ENCODE measurements around the gene TRPM2.
"Not testable (repeated sequence)": the region's sequence is repeated elsewhere in the genome, so short reads cannot be mapped to it uniquely, and the experiment has no call there.

The TRPM2 gene

DNA sequence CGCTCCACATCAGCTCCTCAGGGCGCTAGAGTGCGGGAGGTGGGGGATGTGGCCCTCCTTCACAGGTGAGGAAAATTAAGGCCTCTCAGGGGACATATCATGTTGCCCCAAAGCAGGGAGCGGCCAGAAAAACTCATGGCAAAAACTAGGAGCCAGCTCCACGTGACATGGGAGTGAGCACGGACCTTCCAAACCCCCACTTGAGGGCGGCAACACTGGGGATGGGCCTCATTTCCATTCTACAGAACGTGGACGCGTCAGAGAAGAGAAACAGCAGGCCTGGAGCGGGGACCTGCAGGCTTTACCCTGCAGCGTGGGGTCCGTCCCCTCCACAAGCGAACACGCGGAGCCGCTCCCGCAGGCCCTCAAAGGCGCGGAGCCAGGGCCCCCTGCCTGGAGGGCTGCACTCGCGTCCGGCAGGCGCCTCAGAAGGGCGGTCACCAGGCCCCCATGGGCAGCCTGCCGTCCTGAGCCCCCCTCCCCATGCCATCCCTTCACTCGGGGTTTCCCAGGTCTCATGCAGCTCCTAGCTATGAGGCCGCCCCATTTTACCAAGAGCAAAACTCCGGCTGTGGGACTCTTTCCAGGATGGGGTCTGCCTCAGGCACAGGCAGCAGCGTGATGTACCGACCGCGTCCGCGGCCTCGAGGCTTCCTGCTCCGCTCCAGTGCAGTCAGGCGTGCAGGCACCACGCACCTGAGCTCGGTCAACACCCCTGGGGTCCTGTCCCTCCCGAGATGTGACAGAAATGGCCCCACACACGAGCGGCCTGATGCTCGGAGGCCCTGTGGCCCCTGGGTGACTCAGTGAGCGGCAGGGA, 19.7 kb upstream of the TRPM2 start:
- no peak for DNase-seq (ENCODE audit: low read depth in 3 of 3, low spot score in 1 of 3)

DNA sequence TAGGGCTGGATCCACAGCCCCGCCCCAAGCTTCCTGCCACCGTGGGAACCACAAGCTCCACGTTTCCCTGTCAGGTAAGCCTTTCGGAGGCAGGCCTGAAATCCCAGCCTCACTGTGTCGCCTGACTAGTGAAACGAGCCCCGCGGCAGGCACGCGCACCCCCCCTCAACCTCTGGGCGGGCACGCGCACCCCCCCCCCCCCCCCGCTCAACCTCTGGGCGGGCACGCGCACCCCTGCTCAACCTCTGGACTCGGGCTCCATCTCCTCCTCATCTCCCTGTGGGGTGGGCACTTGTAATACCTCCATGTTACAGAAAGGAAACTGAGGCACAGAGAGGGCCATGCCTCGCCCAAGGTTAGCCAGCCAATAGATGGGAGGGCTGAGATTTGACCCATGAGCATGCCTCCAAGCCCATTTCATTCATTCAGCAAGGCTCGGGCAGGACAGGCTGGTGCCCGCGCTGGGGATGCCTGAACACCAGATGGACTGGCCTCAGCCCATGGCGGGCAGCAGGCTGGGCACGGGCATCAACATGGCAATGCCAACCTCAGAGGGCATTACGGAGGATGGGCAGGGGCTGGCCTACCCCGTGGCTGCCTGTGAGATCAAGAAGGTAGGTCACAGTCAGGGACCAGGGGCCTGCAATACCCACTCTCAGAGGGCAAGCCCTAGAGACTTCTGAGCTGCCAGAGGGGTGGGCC, 18.9 kb upstream of the TRPM2 start:
- no peak for DNase-seq (ENCODE audit: low read depth in 3 of 3, low spot score in 1 of 3)

DNA sequence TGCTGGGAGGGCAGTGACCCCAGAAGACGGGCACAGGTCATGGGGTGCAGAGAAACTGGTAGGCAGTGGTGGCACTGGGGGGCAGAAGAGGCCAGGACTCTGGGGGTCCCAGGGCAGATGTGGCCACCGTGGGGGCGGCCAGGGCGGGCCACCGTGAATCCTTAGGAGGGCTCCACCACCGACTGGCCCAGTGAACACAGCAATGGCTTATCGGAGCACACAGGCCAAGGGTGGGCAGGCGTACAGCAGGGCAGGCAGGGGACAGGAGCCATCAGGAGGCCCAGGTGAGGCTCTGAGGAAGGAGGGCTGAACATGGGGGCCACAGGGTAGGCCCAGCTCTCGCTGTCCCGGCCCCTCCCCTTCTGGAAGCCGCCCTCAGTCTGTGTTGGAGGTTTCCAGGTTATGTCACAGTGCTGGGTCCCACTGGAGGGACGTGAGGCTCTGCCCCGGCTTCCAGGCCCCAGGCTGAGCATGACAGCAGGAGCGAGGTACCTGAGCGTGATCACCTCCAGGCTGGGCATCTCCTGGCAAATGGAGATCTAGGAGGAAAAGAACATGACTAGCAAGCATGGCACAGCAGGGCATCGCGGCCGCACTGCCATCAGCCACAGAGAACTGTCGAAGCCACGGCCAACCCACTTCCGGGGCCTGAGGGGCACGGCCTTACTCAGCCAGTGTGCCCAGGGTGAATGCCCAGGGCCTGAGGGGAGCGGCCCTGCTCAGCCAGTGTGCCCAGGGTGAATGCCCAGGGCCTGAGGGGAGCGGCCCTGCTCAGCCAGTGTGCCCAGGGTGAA, 18.0 kb upstream of the TRPM2 start:
- no peak for DNase-seq (ENCODE audit: low read depth in 3 of 3, low spot score in 1 of 3)

DNA sequence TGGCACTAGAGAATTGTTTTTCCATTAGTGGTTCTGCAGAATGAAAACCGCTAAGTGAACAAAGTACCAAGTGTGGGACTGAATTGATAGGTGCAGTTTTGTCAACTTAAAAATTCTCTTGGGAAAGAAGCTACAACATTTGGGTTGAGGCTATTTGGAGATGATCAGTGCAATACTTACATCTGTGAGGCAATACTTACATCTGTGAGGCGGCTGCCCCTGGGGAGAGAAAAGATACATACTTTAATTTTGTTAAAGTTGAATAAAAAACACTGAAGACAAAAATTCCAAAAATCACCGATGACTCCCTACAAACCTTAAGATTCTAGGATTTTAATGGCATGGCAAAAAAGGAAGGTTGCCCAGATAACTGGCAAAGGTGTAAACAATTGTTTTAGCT, 16.0 kb upstream of the TRPM2 start:
- DNase-seq (ENCODE audit: low read depth in 3 of 3, low spot score in 1 of 3) = no peak

DNA sequence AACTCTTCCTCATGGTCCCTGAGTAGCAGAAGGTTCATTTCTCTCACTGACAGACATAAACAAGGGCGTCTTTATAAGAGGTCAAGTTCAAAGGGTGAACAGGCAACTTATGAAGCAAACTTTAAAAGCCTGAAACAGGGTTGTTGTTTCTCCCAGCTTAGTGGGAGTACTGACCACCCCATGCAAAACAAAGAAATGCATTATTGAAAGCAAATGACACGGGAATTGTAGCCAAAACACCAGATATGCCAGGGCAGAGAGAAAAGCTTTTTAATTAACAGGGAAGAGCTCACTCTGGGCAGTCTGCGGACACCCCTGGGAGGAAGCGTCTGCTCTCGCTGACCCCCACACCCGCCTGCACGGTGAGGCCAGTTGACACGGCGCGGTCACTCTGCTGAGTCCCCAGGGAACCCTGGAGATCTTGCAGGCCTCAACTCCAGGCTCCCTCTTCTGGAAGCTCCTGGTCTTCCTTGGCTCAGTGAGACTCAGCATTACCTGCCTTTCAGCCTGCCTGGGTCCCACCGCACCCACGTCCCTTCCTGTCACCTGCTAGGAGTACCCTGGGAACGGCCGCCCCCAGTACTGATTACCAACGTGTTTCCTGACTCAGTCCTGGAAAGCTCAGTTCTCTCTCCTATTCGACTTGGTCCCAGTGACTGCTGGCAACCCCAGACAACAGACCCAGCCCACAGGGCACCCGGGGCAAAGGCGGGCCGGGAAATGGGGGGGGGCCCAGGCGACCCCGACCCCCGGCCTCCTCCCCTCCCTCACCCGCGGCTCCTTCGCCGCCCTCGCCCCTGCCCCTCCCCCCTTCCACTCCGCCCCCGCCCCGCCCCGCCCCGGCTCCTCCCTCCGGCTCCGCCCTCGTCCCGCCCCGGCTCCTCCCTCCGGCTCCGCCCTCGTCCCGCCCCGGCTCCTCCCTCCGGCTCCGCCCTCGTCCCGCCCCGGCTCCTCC, 15.2 kb upstream of the TRPM2 start:
- DNase-seq (ENCODE audit: low read depth in 3 of 3, low spot score in 1 of 3) = no peak

DNA sequence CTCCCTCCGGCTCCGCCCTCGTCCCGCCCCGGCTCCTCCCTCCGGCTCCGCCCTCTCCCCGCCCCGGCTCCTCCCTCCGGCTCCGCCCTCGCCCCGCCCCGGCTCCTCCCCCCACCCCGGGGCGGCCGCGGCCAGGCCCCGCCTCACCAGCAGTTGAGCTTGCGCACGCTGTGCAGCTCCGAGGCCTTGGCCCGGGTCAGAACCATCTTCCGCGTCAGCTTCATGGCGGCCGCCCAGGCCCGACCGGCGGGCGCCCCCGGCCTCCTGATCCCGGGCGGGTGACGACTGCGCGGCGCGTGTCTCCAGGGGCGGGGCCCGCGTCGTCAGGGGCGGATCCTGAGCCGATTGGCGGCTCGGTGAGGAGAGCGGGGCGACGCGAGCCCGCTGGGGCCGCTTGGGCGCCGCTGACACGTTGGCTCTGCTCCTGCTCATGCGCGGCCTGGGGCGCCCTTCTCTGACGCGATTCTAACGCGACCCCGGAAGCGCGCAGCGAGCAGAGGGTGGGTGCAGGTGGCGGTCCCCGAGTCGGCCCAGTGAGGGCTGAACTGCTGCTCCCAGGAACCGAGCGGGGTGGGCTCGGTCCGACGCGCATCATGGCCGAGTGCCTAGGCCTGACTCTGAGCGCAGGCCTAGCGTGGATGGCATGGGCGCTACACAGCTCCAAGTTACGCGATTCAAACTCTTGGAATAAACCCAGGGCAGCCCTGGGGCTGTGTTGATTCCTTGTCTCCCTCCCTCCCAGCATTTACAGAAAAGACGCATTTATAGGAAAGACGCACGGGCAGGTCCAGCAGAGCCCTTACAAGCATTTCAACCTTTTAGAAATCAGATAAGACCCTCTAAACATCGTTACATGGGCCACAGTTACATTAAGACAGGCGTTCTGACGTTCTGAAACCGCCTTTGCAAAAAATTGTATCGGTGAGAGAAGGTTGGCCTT, 14.2 kb upstream of the TRPM2 start, which contains the start of gene CFAP410:
Gene CFAP410 (minus strand): TSS at position 420 of the 940 bp plus-strand sequence. CDS start 196 bp downstream, at position 224.
- peak; percentile 87 to 90 (median 88) for DNase-seq (ENCODE audit: low read depth in 3 of 3, low spot score in 1 of 3)

DNA sequence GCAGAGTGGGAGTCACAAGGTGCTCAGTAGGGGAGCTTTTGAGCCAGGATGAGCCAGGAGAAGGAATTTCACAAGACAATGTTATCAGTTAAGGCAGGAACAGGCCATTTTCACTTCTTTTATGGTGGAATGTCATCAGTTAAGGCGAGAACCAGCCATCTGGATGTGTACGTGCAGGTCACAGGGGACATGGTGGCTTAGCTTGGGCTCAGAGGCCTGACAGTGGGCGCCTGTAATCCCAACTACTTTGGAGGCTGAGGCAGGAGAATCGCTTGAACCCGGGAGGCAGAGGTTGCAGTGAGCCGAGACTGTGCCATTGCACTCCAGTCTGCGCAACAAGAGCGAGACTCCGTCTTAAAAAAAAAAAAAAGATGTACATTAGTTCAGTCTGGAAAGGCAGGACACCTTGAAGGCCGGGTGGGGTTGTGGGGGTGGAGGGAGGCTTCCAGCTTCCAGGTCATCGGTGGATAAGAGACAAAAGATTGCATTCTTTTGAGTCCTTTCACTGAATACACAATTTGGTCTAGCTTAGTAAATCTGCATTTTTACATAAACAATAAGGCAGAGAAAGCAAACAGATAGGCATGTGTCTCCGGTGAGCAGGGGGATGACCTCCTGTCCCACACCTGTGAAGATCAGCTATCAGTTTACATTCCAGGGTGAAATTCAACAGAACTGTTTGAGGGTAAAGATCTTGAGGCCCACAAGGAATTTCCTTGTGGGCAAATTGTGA, 11.5 kb upstream of the TRPM2 start:
- DNase-seq (ENCODE audit: low read depth in 3 of 3, low spot score in 1 of 3) = not testable (repeated sequence)

DNA sequence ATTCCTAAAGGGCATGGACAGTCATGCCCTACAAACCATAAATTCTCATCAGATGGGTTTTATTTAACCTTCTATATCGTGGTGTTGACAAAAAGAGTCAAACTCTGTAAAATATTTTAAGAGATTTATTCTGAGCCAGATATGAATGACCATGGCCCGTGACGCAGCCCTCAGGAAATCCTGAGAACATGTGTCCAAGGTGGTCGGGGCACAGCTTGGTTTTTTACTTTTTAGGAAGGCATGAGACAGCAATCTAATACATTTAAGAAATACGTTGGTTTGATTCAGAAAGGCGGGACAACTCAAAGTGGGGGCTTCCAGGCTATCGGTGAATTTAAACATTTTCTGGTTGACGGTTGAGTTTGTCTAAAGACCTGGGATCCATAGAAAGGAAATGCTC, 10.4 kb upstream of the TRPM2 start:
- DNase-seq (ENCODE audit: low read depth in 3 of 3, low spot score in 1 of 3) = not testable (repeated sequence)

DNA sequence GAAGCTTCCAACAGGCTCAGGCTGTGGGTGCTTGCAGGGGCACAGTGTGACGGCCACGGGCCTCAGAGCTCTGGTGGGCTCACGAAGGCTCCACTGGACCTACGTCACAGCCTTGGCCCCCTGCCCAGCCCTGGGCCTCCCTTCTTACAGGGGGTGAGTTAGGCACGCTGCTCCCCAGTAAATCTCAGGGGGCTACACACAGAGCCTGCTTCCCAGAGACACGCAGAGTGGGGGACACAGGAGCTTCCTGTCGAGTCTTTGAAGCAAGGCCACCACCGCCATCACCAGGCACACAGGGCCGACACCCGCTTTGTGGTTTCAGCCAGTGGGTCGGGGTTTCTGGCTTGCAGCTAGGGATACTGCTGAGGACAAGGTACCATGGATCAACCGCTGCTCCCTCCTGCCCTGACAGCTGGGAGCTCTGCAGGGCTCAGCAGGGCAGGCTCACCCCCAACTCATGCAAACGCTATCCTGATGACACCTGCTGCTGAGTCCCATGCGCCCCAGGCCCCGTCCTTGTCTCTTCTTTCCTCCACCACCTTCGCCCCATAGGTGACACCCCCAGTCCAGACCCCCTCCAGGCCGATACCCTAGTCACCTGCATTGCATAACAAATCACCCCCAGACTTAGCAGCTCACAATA, 8.8 kb upstream of the TRPM2 start:
- no peak for DNase-seq (ENCODE audit: low read depth in 3 of 3, low spot score in 1 of 3)

DNA sequence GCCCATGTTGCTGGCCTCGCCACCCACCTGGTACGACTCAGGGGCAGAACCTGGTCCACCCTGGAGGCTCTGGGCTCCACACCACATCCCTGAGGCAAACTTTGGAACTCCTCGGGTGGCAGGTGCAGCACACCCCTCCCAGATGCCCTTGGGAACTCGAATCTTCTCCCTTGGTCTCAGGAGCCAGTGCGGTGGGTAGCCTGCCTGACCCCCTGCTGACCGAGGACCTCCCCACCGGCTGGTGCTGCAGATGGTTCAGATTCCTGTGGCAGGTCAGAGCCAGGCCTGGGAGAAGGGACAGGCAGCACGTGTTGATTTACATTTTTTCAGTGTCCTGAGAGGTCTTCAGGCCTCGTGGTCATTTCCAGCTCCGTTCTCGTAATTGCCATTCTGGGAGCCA, 7.9 kb upstream of the TRPM2 start:
- DNase-seq (ENCODE audit: low read depth in 3 of 3, low spot score in 1 of 3) = no peak

DNA sequence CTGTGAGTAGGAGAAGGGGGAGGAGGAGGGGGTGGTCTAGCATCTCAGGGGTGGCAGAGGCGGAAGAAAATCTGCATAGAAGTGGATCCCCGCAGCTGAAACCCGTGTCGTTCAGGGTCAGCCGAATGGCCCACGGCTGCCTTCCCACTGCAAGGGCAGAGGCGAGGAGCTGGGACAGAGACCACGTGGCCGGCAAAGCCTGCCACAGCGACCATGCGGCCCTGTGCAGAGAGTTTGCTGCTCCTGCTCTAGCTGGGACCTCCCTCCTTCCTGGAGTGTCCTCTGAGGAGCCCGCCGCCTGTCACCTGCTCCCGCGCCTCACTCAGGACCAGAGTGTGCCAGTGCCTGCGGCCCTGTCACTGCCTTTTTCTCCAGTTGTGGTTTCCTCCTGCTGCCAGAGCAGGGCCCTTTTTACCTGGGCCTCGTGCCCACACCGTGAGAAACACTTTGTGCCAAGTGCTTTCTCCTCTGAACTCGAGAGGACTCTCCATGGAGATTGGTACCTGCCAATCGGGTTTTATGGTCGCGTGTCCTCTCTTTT, 5.4 kb upstream of the TRPM2 start:
- no peak for DNase-seq (ENCODE audit: low read depth in 3 of 3, low spot score in 1 of 3)

DNA sequence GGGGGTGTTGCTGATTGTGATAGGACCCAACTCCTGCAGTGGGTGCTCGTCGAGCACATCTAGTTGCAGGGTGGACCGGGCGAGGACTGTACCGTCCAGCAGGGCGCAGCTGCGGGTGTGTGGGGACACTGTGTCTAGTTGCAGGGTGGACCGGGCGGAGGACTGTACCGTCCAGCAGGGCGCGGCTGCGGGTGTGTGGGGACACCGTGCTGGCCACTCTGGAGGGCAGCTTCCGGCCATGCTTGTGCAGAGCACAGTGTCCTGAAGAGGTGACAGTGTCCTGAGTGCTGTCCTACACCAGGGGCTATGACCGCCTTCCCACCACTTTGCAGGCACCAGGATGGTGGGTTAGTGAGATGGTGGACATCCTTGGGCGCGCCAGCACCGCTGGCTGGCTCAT, 4.6 kb upstream of the TRPM2 start:
- no peak for DNase-seq (ENCODE audit: low read depth in 3 of 3, low spot score in 1 of 3)

DNA sequence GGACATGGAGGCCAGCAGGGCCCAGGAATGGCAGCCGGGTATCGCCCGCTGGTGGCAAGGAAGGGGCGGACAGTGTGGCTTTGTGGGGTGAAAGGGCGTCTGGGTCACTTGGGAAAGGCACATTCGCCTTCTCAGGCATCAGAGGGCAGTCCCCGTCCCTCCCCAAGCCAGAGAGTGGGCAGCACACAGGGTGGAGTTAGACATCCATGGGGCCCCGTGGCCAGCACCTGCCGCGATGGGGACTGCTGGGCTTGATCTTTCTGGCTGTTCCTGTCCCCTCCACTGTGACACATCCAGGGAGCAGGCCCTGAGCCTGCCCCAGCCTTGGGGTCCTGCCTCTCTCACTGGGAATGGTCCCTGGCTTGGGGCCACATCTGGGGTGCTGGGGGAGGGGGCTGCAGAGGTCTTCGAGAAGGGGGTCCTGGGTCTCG, 4.0 kb upstream of the TRPM2 start:
- no peak for DNase-seq (ENCODE audit: low read depth in 3 of 3, low spot score in 1 of 3)

DNA sequence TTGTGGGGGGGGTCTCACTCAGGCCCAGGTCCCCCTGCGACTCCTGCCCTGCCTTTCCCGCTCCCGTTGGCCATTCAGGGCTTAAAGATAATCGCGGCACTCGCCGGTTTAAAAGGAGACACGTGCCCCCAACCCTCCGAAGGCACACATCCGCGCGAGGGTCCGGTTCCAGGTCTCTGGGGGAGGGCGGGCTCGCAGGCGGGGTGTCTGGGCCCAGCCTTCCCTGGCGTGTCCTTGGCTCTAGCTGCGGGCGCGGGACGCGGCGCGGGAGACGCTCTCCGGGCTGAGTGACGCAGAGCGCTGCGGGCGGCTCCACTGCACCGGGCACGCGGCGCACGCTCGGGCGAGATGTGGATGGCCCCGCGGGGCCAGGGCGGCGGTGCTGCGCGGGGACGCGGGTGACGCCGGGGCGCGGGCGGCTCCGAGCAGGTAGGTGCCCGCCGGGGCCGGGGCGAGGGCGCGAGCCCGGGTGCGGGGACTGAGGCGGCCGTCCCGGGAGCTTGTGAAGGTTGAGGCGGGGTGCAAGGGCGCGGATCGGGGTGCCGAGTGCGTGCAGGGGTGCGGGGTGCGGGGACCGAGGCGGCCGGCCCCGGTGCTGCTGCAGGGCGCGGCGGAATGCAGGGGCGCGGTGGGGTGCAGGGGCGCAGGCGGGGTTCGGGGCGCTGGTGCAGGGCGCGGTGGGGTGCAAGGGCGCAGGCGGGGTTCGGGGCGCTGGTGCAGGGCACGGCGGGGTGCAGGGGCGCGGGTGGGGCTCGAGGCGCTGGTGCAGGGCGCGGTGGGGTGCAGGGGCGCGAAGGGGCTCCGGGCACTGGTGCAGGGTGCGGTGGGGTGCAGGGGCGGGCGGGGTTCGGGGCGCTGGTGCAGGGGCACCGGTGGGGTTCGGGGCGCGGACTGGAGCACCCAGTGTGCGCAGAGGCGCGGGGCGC, 3.3 kb upstream of the TRPM2 start:
- DNase-seq (ENCODE audit: low read depth in 3 of 3, low spot score in 1 of 3) = no peak

DNA sequence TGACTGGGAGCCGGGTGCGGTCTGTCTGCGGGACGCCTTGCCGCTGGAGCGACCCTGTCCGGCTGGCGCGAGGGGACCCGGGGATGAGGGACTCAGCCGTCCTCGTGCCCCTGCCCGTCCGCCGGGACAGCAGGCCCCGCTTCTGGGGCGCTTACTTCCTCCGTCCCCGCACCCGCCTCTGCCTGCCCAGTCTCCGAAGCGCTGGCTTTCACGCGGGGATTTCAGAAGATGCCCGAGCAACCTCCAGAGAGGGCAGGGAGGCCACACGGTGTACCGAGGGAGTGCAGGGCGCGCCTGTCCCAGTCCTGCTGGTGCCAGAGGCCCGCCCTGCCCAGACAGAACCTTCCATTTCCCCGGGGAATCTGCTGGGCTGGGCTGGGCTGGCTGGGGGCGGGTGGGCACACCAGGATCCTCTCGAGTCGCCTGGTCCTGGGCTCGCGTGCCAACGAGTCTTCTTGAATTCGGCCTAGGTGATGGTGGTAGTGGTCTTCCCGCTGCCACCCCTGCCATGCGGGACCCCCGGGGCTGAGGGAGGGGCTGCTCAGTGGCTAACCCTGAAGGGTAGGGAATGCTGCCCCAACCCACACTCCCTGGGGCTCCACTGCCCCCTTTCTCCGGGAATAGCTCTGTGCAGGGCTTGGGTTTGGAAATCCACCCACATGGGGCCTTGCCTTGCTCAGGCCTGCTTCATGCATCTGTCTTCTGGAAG, 2.5 kb upstream of the TRPM2 start:
- DNase-seq (ENCODE audit: low read depth in 3 of 3, low spot score in 1 of 3) = no peak

DNA sequence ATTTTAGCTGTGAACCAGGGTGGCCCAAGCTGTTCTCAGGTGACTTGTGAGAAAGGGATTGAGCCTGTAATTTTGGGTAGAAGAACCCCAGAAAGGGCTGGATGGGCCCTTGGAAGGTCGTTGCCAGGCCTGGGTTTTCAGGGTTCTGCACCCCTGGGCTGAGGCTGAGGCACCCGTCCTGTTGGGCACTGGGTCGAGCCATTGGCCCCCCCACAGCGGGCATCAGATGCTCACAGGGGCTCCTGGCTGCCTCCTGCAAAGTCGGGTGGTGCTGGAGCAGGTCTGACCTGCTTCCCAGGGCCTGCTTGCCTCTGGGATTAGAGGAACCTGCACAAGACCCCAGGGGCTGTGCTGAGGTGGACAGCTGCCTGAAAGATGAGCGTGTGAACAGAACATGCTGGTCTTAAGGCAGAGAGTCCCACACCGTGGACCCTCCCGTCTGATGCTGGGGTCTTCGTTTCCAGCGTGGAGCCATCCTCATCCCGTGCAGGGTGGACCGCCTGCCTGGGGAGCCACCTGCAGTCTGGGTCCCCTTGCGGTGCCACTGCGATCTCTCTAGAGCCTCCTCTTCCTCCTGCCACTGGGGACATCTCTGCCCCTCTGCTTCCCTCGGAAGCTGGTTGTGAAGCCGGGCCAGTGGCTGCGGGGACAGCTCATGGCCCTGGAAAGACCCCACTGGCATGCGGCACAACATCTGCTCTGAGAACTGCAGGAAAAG, 1.7 kb upstream of the TRPM2 start:
- no peak for DNase-seq (ENCODE audit: low read depth in 3 of 3, low spot score in 1 of 3)
